K562 (cell line): Measurements from ENCODE around the gene KISS1.

Experiments
- CTCF ChIP-seq, 3 experiments: IDR thresholded peaks in 2 of 3; conservative IDR thresholded peaks in 1 of 3; 2 replicates each; pipeline ENCODE4 v1.5.1; 2011 to 2012; ENCODE audit warnings: low read length in 3 of 3, mild to moderate bottlenecking in 3 of 3, control low read depth in 2 of 3, improper control_type of control experiment in 1 of 3, inconsistent platforms in 1 of 3, low read depth in 1 of 3, mixed read lengths in 1 of 3, moderate library complexity in 1 of 3; ENCODE audit not compliant: insufficient read depth in 2 of 3
- EZH2 ChIP-seq: IDR thresholded peaks from 2 replicates; pipeline ENCODE4 v1.6.1; 2012; ENCODE audit warnings: low read depth, mild to moderate bottlenecking, inconsistent platforms, low read length, borderline replicate concordance
- FOXK2 ChIP-seq, 2 experiments: fragments of 450-650 bp; IDR thresholded peaks in 1 of 2; conservative IDR thresholded peaks in 1 of 2; 2 replicates each; pipeline ENCODE4 v1.6.1; 2016; ENCODE audit warnings: low read depth in 2 of 2, mild to moderate bottlenecking in 1 of 2
- HINFP ChIP-seq: fragments of 450-650 bp; conservative IDR thresholded peaks from 2 replicates; pipeline ENCODE4 v1.6.1; 2016; ENCODE audit warnings: missing genetic modification characterization, low read depth, mild to moderate bottlenecking, control low read depth, missing compliant biosample characterization
- HMG20A ChIP-seq: fragments of 450-650 bp; formaldehyde crosslinking; conservative IDR thresholded peaks from 2 replicates; pipeline ENCODE4 v1.4.0; 2020; ENCODE audit warnings: mild to moderate bottlenecking, mixed read lengths
- KLF13 ChIP-seq: fragments of 450-650 bp; IDR thresholded peaks from 2 replicates; pipeline ENCODE4 v1.6.1; 2016; ENCODE audit warnings: missing genetic modification characterization, low read depth, mild to moderate bottlenecking, missing compliant biosample characterization, moderate library complexity, borderline replicate concordance
- LARP7 ChIP-seq: fragments of 450-650 bp; IDR thresholded peaks from 2 replicates; pipeline ENCODE4 v1.6.1; 2016
- MCM2 ChIP-seq: fragments of 450-650 bp; IDR thresholded peaks from 2 replicates; pipeline ENCODE4 v1.6.1; 2017; ENCODE audit warnings: low read depth, mild to moderate bottlenecking
- MEF2A ChIP-seq: IDR thresholded peaks from 2 replicates; pipeline ENCODE4 v1.6.1; 2011; ENCODE audit warnings: low read depth, mild to moderate bottlenecking, low read length, moderate library complexity; ENCODE audit not compliant: control insufficient read depth
- POLR2A ChIP-seq: fragments of 450-650 bp; conservative IDR thresholded peaks from 2 replicates; pipeline ENCODE4 v1.6.1; 2016
- POLR3A ChIP-seq: IDR thresholded peaks from 2 replicates; pipeline ENCODE4 v1.6.1; 2011; ENCODE audit warnings: borderline replicate concordance, mild to moderate bottlenecking, moderate library complexity; ENCODE audit not compliant: insufficient read length, insufficient read depth; ENCODE audit errors: extremely low read depth
- RAD21 ChIP-seq, 2 experiments: fragments of 250-450 bp in 1 of 2; fragments of 450-650 bp in 1 of 2; sonication (Bioruptor Pico) in 1 of 2; formaldehyde crosslinking in 1 of 2; IDR thresholded peaks in 1 of 2; conservative IDR thresholded peaks in 1 of 2; 2 replicates each; pipeline versions ENCODE4 v1.4.0 to v1.8.0; 2020 to 2022; ENCODE audit warnings: mild to moderate bottlenecking in 2 of 2, moderate library complexity in 1 of 2
- SREBF2 ChIP-seq: sonication (generic); formaldehyde crosslinking; IDR thresholded peaks from 2 replicates; pipeline ENCODE4 v1.4.0; 2020; ENCODE audit warnings: mild to moderate bottlenecking, missing genetic modification reagents
- SRSF7 ChIP-seq: fragments of 200-400 bp; formaldehyde crosslinking; optimal IDR thresholded peaks from 2 replicates; pipeline ENCODE3; 2017; ENCODE audit warnings: mild to moderate bottlenecking, low read depth, low read length

- no peak for TF ChIP-seq CTCF (IDR thresholded peaks at IDR 0.05 in 2 of 3, conservative IDR thresholded peaks at IDR 0.05 in 1 of 3; ENCODE audit: insufficient read depth in 2 of 3, low read depth in 1 of 3, low read length in 3 of 3)
- no peak for TF ChIP-seq SREBF2 (CRISPR knock-in tag)
- TF ChIP-seq FOXK2 (conservative IDR thresholded peaks at IDR 0.05 in 1 of 2, IDR thresholded peaks at IDR 0.05 in 1 of 2; ENCODE audit: low read depth in 2 of 2): no peak
- TF ChIP-seq POLR3A: no peak
- no peak for TF ChIP-seq POLR2A
- no peak for TF ChIP-seq MCM2
- no peak for TF ChIP-seq EZH2
- no peak for TF ChIP-seq MEF2A
- no peak for TF ChIP-seq SRSF7
- TF ChIP-seq RAD21 (CRISPR knock-in tag; conservative IDR thresholded peaks at IDR 0.05 in 1 of 2, IDR thresholded peaks at IDR 0.05 in 1 of 2): no peak
- no peak for TF ChIP-seq HINFP (tag)
- TF ChIP-seq HMG20A (CRISPR knock-in tag): no peak
- TF ChIP-seq KLF13 (tag): no peak
- TF ChIP-seq LARP7: no peak
Observed at GRCh38 chr1:204188959-204189639, 7.2 kb downstream of the KISS1 start.
